ENCODE results near the gene LPAR6.

The LPAR6 gene

DNA sequence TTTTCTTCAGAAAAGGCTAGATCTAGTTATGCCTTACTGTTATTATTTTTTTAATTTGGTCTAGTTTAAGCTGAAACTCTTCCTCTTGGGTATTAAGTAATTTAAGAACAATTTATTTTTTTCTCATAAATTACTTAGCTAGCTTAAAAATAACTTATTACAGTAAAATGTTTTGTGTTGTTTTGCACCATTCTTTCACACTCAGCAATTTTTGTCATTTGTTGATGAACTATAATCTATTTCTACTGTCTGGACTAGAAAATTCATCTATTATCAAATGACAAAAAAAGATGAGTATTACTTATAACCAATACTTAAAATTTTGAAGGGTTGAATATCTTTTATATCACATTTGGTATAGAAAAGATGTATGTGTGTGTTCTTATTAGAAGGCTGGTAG is 1.6 kb upstream of the LPAR6 start:
- no peak for DNase-seq (ENCODE audit: low read depth)

- no peak for DNase-seq (ENCODE audit: low read depth)
These were observed 927 bp downstream of the LPAR6 start for GRCh38 chr13:48411841-48412531.

DNA sequence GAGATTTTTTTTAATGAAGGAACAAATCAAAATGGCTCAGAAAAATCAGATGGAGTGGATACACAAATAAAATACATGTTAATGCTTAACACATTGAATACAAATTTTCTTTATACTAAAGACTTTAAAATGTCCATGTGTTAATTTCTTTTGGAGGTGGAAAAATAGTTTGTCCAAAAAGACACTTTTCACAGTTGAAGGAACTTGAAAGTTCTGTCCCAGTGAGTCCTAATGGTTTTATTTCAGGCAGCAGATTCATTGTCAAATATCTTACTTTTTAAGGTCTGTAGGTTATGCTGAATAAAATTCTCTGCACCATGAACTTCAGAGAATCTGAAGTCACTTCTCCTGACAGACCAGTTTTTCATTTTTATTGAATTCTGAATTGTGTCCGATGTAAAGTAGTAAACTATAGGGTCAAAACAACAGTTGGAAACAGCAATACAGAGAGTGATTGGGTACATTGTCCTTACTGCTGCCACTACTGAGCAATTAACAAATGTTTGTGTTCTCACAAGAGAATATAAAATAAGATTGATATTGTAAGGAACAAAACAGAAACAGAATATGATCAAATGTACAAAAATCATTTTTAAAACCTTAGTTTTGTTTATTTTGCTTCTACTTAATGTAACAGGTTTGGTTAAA is 1.6 kb downstream of the LPAR6 start:
- DNase-seq (ENCODE audit: low read depth): no peak

DNA sequence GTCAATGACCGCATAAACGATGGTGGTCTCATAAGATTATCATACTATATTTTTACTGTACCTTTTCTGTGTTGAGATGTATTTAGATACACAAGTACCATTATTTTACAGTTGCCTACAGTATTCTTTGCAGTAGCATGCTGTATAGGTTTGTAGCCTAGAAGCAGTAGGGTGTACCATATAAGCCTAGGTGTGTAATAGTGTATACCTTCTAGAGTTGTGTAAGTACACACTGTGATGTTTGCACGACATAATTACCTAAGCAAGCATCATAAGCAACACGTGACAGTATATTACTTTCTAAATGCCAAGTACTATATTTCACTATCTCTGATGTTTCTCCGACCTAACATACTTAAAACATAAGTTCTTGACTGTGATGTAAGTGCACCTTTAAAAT is 2.7 kb downstream of the LPAR6 start:
- no peak for DNase-seq (ENCODE audit: low read depth)

DNA sequence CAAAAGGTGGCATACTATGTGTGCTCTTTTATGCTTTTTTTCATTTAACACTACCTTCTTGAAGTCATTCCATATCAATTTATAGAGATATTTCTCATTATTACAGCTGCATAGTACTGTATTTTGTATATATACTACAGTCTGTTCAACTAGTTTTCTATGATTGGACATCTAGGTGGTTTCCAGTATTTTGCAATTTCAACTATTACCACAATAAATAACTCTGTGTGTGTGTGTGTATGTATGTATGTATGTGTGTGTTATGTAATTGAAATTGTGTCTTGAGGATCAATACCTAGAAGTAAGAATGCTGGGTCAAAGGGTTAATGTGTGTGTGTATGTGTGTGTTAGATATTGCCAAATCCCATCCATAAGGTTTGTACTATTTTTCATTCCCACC is 7.0 kb downstream of the LPAR6 start:
- DNase-seq (ENCODE audit: low read depth): no peak

DNA sequence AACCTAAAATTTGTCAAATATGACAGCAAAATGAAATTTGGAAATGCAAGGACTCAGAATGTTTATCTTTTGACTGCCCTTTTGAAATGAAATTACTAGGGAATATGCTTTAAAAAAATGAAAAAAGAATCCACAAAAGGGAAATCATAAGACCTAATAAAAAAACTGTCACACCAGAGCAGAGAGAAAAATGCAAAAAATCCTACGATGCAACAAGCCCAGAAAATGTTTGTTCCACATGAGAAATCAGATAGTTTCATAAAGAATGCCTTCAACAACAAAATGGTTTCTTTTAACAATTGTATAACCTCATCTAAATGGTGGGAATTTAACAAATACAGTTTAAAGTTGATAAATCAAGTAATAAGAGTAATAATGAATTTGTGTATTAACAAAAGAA is 8.0 kb downstream of the LPAR6 start:
- DNase-seq (ENCODE audit: low read depth): no peak

- DNase-seq (ENCODE audit: low read depth): no peak
These were observed 9.0 kb downstream of the LPAR6 start for GRCh38 chr13:48403913-48404312.

- DNase-seq (ENCODE audit: low read depth): no peak
These were observed 9.7 kb downstream of the LPAR6 start for GRCh38 chr13:48403151-48403631.

DNA sequence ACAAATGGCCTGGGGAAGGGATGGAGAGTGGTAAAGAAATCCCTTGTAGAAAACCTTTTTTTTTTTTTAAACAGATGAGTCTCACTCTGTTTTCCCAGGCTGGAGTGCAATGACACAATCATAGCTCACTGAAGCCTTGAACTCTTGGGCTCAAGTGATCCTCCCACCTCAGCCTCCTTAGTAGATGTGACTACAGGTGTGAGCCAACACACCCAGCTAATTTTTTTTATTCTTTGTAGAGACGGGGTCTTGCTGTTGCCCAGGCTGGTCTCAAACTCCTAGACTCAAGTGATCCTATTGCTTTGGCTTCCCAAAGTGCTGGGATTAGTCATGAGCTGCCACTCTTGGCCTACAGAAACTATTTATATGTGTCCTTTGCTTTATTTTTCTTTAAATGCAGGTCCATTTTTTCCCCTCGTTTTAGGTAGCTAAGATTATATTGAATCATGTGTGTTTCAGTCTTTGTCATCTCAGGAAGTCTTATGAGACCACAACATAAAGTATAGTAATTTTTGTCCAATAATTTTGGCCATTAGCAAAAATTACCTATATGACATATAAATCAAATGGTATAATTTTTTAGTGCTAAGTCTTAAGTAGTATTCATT is 10.5 kb downstream of the LPAR6 start:
- DNase-seq (ENCODE audit: low read depth): no peak

DNA sequence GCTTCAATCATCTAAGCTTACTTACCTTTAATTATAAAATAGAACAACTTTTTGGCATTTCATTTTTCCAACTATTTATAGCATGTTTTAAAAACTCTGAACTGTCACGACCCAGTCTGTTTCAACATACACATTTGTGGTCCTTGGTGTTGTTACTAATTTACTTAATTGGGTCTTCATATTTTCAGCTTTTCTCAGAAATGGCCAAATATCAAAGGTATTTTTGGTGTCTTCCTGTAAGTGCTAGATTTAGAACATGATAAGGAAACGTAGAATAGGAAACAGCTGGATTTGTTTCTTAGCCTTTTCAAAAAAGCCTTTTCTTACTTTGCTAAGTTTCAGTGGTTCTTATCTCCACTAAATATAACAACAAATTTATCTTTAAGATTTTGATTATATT is 11.4 kb downstream of the LPAR6 start:
- DNase-seq (ENCODE audit: low read depth): no peak

GRCh38 chr13:48400850-48401291 is 12.0 kb downstream of the LPAR6 start:
- DNase-seq (ENCODE audit: low read depth): no peak

DNA sequence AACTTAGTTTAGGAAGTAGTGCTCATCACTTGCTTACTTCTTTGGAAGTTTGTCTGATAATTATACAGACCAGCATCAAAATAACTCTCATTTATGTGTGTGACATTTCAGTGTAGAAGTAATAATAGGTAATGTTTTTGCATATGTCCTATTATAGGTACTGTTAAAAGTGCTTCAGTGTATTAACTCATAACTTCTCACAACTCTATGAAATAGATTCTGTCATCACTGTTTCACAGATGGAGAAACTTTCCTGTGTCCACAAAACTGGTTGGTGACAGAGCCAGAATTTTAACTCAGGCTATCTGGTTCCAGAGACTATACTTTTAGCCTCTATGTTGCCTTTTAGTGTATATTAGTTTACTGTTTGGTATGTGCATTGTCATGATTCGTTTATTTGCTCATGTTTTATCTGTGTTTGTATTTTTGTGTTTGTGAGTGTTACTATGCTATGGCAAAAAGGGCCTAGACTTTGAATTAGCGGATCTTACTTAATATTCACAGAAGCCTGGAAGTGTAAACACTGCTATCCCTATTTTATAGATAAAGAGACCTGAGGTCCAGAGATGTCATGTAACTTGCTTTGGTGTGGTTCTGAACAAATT is 12.7 kb downstream of the LPAR6 start:
- DNase-seq (ENCODE audit: low read depth): no peak

DNA sequence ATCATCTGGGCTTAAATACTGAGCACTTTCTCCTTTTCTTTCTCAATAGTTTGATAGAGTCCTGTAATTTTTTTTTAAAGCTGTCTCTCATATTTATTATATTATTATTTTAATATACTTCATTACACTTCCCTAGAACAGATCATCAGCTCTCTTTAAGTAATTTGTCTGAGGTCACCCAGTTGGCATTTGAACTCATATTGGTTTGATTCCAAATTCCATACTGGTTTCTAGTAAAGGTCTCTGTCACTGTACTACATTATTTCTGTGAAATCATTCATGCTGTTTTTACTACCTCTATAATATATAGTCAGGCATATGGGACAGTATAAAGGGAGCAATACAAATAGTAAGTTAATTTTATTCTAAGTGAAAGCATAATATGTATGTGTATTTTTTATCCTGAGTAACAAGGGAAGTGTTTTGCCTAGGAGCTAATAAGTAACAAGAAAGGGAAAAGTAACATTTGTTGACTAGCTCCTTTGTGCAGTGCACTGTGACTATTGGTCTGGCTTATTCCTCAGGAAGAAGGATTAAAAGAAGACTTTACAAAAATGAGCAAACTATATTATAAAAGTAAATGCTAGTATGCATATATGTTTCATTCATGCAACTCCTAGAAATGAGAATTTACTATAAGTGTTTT is 14.3 kb downstream of the LPAR6 start:
- DNase-seq (ENCODE audit: low read depth): no peak

GRCh38 chr13:48397744-48398143 is 15.2 kb downstream of the LPAR6 start:
- no peak for DNase-seq (ENCODE audit: low read depth)

DNA sequence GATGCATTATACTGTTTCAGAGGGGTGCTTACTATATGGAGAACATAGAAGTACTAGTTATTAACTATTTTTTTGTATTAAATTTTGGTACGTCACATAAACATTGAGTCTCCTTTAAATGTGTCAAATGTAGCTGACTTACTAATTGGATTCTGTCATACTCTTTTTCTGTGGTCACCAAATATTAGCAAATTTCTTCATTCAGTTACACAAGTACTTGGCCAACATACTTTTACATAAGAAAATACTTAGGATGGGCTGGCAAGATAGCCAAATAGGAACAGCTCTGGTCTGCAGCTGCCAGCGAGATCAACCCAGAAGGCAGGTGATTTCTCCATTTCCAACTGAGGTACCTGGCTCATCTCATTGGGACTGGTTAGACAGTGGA is 19.2 kb downstream of the LPAR6 start:
- DNase-seq (ENCODE audit: low read depth): no peak

GRCh38 chr13:48393030-48393697 is 19.7 kb downstream of the LPAR6 start:
- no peak for DNase-seq (ENCODE audit: low read depth)

DNA sequence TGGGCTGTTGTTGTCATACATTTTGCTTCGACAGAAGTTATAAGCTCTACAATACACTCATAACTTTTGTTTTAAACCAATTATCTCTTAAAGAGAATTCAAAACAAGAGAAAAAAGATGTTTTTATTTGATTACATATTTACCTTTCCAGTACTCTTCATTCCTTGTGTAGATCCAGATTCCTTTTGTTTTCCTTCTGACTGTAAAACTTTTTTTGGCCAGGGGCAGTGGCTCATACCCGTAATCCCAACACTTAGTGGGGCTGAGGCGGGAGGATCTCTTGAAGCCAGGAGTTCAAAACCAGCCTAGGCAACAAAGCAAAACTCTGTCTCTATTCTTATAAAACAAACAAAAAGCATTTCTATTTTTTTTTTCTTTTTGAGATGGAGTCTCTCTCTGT is 21.7 kb downstream of the LPAR6 start:
- DNase-seq (ENCODE audit: low read depth): no peak

DNA sequence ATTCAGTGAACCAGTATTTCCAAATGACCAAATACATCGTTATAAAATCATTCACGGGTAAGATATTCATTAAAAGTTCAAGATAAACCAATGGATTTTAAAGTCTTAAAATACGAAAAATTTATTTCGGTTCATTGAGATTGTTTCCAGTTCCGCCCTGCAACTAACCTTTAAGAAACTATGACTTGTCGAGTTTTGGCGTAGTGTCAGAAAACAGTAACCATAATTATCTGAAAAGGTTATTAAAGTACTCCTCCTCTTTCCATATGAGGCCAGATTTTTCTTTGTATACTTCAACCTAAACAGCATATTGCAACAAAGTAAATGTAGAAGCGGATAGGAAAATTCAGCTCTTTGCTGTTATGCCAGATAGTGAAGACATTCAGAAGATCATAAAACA is 26.1 kb downstream of the LPAR6 start:
- DNase-seq (ENCODE audit: low read depth): no peak

- no peak for DNase-seq (ENCODE audit: low read depth)
These were observed 29.5 kb downstream of the LPAR6 start for GRCh38 chr13:48383384-48383783.

DNA sequence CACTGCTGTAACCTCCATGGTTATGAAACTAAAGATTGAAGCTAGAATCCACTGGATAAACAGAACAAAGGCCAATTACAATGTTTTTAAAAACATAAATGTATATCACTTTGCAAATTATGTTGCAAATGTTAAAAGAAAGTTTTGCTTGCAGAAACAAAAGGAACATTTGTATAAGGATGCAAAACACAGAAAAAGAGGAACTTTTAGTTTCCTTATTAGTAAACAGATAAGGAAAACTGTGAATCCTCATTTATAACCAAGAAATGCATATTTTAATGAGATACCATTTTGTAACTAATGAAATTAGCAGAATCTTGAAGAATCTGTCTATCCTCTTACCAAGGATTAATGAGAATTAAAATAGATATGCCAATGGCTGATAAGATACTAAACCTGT is 32.3 kb downstream of the LPAR6 start:
- DNase-seq (ENCODE audit: low read depth): no peak

GRCh38 chr13:48377857-48378256 is 35.1 kb downstream of the LPAR6 start:
- DNase-seq (ENCODE audit: low read depth): no peak

DNA sequence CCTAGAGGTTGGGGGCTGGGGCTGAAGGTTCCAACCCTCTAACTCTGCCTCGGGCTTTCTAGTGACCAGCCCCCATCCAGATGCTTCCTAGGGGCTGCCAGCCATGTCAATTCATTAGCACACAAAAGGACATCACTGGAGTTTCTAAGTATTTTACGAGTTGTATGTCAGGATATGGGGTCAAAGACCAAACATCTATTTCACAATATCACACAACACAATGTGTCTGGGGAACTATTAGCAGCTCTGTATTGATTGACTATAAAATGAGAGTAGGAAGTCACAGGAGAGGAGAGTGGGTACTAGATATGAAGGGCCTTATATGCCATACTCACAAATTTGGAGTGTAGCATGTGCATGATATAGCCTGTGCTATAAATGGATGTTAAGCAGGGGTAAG is 42.1 kb downstream of the LPAR6 start:
- no peak for DNase-seq (ENCODE audit: low read depth)

Data from stimulated activated CD8-positive, alpha-beta memory T cell treated with anti-CD3 and anti-CD28 coated beads, Interleukin-15, amount 100 ng/mL, for 1 hour (primary cell).